Large intestine (tissue), 3 donors: Measurements from ENCODE around the gene DAAM1. TPM values are rescaled to one million over a fixed set of nuclear protein-coding genes. Genes with fewer than 3 reads are reported as not detected.

Experiments
- DNase-seq, 2 donors: peaks; one replicate each; pipeline versions ENCODE4 v3.0.0 to v3.0.0-alpha.2; 2013
- H3K27ac ChIP-seq: one replicate; pipeline ENCODE4 v1.5.1; 2013; ENCODE audit warnings: low read length
- H3K27me3 ChIP-seq: 2 replicates; pipeline ENCODE4 v1.6.1; 2013; ENCODE audit warnings: low read length; ENCODE audit not compliant: control insufficient read depth, insufficient read depth
- H3K36me3 ChIP-seq: 2 replicates; pipeline ENCODE4 v1.6.1; 2013; ENCODE audit warnings: low read length; ENCODE audit not compliant: control insufficient read depth, insufficient read depth
- H3K4me1 ChIP-seq: one replicate; pipeline ENCODE4 v1.6.1; 2013; ENCODE audit warnings: low read length; ENCODE audit not compliant: control insufficient read depth, insufficient read depth
- H3K4me3 ChIP-seq: one replicate; pipeline ENCODE4 v1.5.1; 2013; ENCODE audit warnings: low read length
- H3K9me3 ChIP-seq: one replicate; pipeline ENCODE4 v1.6.1; 2013; ENCODE audit warnings: mild to moderate bottlenecking, low read depth, low read length, moderate library complexity; ENCODE audit not compliant: control insufficient read depth
- WGBS: methylation state at CpG from one replicate; pipeline ENCODE4 v1.1.5; 2013; ENCODE audit warnings: low lambda C conversion rate; ENCODE audit not compliant: insufficient coverage; 5-methylcytosine and 5-hydroxymethylcytosine counted together
- polyA plus RNA-seq: library from polyadenylated mRNA; unstranded; fragments of 120-200 nt; gene quantifications from one replicate; pipeline ENCODE4 v1.2.1, GENCODE V29; 2013

Gene DAAM1
- polyA plus RNA-seq, 1 donor, result 37.9 TPM

DNA sequence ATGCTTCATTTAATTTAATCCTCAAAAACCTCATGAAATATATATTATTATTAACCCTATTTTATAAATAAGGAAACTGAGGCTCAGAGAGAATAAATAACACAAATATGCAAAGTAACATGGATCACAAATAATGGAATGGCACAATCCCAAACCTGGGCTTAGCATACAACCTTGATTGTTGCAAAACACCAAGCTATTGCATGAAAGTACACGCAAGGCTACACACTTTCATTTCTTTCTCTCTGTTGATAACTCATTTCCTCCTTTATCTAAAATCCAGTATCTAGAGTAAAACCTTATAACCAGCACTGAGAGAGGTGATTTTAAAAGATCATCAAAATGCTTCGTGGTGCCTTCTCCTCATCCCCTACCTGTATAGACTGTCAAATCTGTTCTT, 2.8 kb upstream of the DAAM1 start:
- no peak for DNase-seq

DNA sequence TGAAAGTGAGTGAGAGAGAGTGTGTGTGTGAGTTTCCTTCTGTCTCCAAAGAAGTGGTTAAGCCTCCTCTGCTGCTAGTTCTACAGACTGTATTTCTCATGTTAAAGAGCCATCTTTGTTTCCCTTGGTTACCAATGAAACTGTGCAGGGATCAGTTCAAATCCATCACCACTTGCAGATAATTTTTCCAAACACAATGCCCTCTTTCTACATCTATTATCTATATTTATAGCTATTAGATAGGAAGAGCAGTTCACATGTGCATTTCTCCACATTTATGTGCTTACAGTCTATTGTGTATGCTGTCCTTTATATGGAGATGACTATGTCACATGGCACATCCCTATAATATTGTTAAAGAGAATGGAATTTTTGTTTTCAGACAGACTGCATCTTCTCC, 2.2 kb upstream of the DAAM1 start:
- Histone ChIP-seq H3K4me3 (no peak overlapping the region), H3K4me1 (peaks cover 6% of the 10 kb centered on the region), H3K36me3 (no peaks in the 10 kb centered on the region), H3K9me3 (no peaks in the 10 kb centered on the region), H3K27ac (no peak overlapping the region), H3K27me3 (no peaks in the 10 kb centered on the region)
- no peak for DNase-seq

More for the DNA sequence above, 2.8 kb upstream of the DAAM1 start:
- no peaks in the 10 kb centered on the region for H3K9me3 ChIP-seq
- peaks cover 5% of the 10 kb centered on the region for H3K4me1 ChIP-seq
- no CpG with 5 or more reads among the region's 2 CpGs for WGBS
- no peak overlapping the region for H3K4me3 ChIP-seq
- H3K27ac ChIP-seq, result no peak overlapping the region
- H3K27me3 ChIP-seq, result no peaks in the 10 kb centered on the region
- no peaks in the 10 kb centered on the region for H3K36me3 ChIP-seq

DNA sequence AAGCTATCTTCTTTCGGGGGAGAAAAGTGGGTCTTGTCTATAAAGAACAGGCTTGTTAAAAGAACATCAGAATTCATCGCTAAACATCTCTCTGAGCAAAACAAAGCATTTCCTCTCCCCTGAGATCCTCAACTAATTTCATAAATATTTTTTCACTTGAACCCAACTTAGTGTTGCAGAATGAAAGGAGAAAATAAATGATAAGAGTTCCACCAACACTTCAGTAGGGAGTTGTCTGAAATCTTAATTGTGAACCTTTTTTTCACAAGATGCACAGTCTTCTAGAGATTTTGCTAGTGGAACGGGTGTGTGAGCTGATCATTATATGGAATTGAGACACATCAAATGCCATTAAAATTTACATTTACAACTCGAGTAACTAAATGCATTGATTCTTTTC, 1.3 kb upstream of the DAAM1 start:
- H3K27me3 ChIP-seq, result no peaks in the 10 kb centered on the region
- 80% methylated on average over 1 of the region's 4 CpGs for WGBS
- no peaks in the 10 kb centered on the region for H3K36me3 ChIP-seq
- peaks cover 6% of the 10 kb centered on the region for H3K4me1 ChIP-seq
- DNase-seq, result no peak
- H3K9me3 ChIP-seq, result no peaks in the 10 kb centered on the region
- H3K27ac ChIP-seq, result no peak overlapping the region
- no peak overlapping the region for H3K4me3 ChIP-seq

DNA sequence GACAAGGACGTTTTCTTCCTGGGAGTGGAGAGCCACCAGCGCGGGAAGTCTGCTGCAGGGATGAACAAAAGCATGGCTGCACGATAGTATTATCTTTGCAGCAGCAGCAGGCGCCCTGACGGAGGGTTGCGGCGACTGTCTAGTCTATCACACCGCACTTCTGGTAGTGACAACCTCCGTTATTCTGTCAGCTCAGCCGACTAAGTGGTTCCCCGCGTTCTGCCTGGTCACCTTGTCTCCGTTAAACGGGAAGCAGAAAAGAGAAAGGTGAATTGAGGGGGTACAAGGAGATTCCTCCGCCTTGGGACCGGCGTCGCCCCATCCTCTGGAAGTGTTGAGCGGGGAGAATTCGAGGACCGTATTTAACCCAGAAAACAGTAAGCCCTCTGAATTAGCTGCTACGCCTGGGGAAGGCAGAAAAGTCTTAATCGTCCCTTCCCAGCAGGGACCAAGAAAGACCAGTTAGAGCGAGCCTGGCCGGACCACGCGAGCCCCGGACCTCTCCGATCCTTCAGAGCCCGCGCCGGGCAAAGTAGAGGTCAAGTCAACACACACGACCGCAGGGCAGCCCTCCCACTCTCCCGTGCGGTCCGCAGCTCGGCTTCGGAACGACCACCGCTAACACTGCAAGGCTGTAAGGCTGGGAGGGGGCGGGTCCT, 536 bp upstream of the DAAM1 start:
- Histone ChIP-seq H3K4me3 (peak overlapping the region; percentile 84), H3K9me3 (no peaks in the 10 kb centered on the region), H3K4me1 (peaks cover 6% of the 10 kb centered on the region), H3K27ac (peak overlapping the region; percentile 85), H3K27me3 (no peaks in the 10 kb centered on the region), H3K36me3 (no peaks in the 10 kb centered on the region)
- DNase-seq, result peak in 1 of 2 donors; percentile 19
- WGBS, result 0% methylated on average over 1 of the region's 43 CpGs

DNA sequence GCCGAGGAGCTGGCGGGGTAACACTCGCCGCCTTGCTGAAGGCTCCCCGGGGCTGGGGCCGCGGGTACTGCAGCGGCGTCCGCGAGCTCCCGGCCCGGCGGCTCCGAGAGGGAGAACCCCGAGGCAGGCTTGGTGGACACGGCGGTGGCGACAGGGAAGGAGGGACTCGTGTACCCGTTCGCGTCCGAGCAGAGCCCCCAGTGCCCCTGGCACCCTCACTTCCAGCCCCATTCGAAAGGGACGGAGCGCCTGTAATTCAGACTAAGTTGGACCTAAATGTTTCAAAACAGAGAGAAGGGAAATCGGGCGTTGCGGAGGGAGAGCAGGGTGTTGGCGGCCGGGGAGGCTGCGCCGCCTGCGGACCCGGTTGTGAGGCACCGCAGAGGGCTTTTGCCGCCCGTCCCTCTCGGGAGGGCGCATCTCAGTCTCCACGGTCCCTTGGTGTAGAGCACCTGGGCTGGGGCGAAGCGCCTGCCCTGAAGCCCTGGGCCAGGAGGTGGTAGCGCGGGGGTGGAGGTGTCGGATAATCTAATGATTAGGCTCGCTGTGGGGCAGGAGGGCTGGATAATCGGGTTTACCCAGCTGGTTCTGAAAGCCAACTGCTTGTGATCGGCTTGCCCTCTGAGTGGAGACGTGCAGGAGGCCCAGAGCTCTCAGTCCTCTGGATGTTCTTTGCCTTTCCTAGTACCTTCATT, 771 bp downstream of the DAAM1 start:
- no CpG with 5 or more reads among the region's 51 CpGs for whole genome bisulfite sequencing
- Histone ChIP-seq H3K27ac (peak overlapping the region; percentile 97), H3K9me3 (no peaks in the 10 kb centered on the region), H3K4me1 (peaks cover 6% of the 10 kb centered on the region), H3K36me3 (no peaks in the 10 kb centered on the region), H3K27me3 (no peaks in the 10 kb centered on the region), H3K4me3 (peak overlapping the region; percentile 84)
- DNase-seq, result peak; percentile 18 to 60

DNA sequence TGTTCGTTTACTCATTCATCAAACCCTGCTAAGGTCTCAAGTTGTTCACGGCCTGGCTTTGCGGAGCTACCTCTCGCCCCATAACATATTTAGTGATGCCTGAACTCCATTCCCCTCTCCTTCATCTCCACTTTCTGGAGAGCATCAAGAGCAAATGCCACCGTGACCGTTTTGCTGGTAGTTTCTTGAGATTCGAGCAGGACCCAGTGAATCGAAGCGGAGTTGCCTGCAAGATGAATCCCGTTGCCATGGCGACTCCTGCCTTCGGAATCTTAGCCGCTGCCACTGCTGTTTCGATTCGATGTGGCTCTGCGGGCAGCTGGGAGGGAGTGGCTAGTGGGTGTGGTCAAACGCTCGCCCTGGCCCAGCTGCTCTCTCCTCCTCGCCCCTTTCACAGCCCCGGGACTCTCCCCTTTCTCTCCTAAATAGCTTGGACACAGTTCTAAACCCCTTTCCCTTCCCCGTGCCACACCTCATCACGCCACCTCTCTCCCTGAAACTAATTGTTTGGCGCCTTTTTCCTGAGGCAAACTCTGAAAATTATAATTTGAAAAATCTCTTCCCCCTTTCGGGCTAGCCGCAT, 1.4 kb downstream of the DAAM1 start:
- peak; percentile 61 to 75 for DNase-seq
- H3K36me3 ChIP-seq, result no peaks in the 10 kb centered on the region
- H3K27ac ChIP-seq, result peak overlapping the region; percentile 97
- WGBS, result 0% methylated on average over 3 of the region's 25 CpGs
- no peaks in the 10 kb centered on the region for H3K9me3 ChIP-seq
- H3K4me3 ChIP-seq, result peak overlapping the region; percentile 84
- H3K4me1 ChIP-seq, result peaks cover 6% of the 10 kb centered on the region
- no peaks in the 10 kb centered on the region for H3K27me3 ChIP-seq

DNA sequence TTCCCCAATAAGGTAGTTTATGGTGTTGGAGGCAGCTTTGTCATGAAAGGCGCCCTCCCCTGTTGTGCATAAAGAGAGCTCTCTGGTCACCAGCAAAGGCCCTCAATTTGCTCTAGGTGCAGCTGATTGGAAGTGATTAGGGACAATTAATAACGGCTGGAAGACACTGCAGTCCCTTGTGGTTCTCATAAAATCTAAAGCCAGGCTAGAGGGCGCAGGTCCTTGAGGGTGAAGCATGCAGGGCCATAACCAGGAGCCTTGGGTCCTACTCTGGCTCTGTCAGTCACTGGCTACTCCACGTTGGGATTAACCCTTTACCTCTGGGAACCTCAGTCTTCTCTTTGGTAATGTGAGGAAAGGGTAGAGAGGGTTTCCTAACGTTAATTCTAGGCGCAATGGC, 1.9 kb downstream of the DAAM1 start:
- H3K4me3 ChIP-seq, result peak overlapping the region; percentile 84
- H3K9me3 ChIP-seq, result no peaks in the 10 kb centered on the region
- peak overlapping the region; percentile 97 for H3K27ac ChIP-seq
- no CpG with 5 or more reads among the region's 6 CpGs for whole genome bisulfite sequencing
- H3K27me3 ChIP-seq, result no peaks in the 10 kb centered on the region
- no peaks in the 10 kb centered on the region for H3K36me3 ChIP-seq
- peak in 1 of 2 donors; percentile 24 for DNase-seq
- H3K4me1 ChIP-seq, result peaks cover 6% of the 10 kb centered on the region

DNA sequence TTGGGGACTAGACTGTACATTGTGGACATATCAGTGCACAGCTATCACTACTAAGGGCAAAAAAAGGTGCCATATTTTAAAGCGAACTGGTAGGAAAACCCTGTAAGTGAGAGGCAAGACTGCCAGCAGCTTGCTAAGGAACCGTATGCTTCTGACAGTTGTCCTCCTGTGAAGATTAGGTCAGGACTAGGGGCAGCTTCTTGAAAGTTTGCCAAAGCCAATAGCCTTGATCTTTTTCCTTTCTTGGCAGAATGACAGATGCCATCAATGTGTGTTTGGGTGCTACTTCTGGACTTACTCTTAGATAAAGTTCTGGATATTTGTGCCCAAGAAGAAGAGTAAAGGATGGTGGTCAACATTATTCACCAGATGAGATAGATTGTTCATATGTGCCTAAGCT, 7.4 kb downstream of the DAAM1 start:
- WGBS, result no CpG with 5 or more reads among the region's 2 CpGs
- Histone ChIP-seq H3K27me3 (no peaks in the 10 kb centered on the region), H3K27ac (no peak overlapping the region), H3K4me1 (no peaks in the 10 kb centered on the region), H3K4me3 (no peak overlapping the region), H3K36me3 (no peaks in the 10 kb centered on the region), H3K9me3 (no peaks in the 10 kb centered on the region)
- no peak for DNase-seq

DNA sequence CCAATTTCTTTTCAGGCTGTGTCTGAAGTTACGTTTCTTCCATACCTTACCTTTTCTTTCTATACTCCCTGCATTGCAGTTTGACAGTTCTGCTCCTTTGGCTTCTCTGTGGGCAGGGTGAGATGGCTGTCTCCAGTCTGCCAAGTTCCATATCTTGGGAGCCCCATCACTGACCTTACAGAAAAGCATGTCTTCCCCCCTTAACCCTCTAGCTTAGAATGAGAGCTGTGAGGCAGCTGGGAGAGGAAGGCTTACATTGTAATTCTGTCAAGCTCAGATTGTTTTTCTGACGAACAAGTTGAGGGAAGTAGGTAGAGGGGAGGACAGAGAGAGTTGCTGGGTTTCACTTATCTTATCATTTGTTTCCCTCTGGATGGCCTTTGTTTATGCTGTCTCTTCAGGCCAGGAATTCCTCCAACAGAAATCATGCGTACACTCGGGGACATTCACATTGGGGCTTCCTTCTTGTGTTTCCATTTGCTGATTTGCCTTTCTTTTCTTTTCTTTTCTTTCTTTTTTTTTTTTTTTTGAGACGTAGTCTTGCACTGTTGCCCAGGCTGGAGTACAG, 9.3 kb downstream of the DAAM1 start:
- Histone ChIP-seq H3K4me3 (no peak overlapping the region), H3K27me3 (no peaks in the 10 kb centered on the region), H3K4me1 (no peaks in the 10 kb centered on the region), H3K36me3 (no peaks in the 10 kb centered on the region), H3K27ac (no peak overlapping the region), H3K9me3 (no peaks in the 10 kb centered on the region)
- whole genome bisulfite sequencing, result 64% methylated on average over 3 of the region's 5 CpGs
- DNase-seq, result no peak

DNA sequence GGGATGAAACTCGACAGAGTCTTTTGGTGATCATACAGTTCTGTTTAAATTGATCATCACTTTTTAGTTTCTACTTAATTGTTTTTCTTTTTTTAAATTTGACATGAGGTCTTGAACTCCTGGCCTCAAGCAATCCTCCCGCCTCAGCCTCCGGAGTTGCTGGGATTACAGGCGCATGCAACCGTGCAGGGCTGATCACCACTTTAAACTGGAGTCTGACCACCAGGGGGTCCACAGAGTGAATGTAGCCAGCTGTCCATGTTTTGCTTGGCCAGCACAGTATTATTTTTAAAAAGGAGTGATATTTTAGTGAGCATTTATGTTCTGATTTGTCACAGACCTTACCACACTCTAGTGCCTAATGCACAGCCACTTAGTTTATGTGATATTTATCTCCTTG, 10.7 kb downstream of the DAAM1 start:
- no peak overlapping the region for H3K4me3 ChIP-seq
- no peaks in the 10 kb centered on the region for H3K9me3 ChIP-seq
- no peak for DNase-seq
- H3K4me1 ChIP-seq, result no peaks in the 10 kb centered on the region
- 0% methylated on average over 1 of the region's 5 CpGs for WGBS
- no peaks in the 10 kb centered on the region for H3K36me3 ChIP-seq
- H3K27ac ChIP-seq, result no peak overlapping the region
- H3K27me3 ChIP-seq, result no peaks in the 10 kb centered on the region
